Adrenal gland (tissue), 5 donors: ENCODE results near the gene LPAR5.

Experiments used
- POLR2A ChIP-seq, 2 donors: fragments of 450-650 bp; IDR thresholded peaks; one replicate each; pipeline ENCODE4 v1.6.1; 2017; ENCODE audit warnings: antibody characterized with exemption in 2 of 2, mild to moderate bottlenecking in 2 of 2, moderate library complexity in 1 of 2
- TF ChIP-seq, protein P1 (sequence below), 6 experiments: fragments of 450-650 bp in 4 of 6; fragments of 200-600 bp in 2 of 6; sonication (generic) in 1 of 6; IDR thresholded peaks; 1 replicate in 5 of 6; 2 replicates in 1 of 6; pipeline versions ENCODE4 v1.5.1 to v1.8.0; 2016 to 2021; ENCODE audit warnings: antibody characterized with exemption in 6 of 6, mild to moderate bottlenecking in 2 of 6, moderate library complexity in 1 of 6
- donor health status: DM: no; HTN: no; CAD: no.

DNA sequence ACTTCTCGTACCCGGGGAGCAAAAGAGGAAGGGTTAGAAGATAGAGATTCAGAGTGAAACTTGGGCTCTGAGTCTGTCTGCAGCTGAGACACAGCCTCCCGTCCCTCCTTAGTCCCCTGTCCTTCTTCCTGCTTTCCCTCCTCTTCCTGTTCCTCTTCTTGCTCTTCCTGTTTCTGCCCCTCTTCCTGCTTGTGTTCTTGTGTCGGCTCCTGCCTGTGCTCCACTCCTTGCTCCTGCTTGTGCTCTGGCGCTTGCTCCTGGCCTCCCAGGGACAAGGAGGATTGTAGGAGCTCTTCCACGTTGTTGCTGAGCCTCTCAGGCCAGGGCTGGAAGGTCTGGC lies 8.5 kb upstream of the LPAR5 start:
- TF ChIP-seq POLR2A (IDR thresholded peaks at IDR 0.05) = no peak
- TF ChIP-seq, protein P1, sequence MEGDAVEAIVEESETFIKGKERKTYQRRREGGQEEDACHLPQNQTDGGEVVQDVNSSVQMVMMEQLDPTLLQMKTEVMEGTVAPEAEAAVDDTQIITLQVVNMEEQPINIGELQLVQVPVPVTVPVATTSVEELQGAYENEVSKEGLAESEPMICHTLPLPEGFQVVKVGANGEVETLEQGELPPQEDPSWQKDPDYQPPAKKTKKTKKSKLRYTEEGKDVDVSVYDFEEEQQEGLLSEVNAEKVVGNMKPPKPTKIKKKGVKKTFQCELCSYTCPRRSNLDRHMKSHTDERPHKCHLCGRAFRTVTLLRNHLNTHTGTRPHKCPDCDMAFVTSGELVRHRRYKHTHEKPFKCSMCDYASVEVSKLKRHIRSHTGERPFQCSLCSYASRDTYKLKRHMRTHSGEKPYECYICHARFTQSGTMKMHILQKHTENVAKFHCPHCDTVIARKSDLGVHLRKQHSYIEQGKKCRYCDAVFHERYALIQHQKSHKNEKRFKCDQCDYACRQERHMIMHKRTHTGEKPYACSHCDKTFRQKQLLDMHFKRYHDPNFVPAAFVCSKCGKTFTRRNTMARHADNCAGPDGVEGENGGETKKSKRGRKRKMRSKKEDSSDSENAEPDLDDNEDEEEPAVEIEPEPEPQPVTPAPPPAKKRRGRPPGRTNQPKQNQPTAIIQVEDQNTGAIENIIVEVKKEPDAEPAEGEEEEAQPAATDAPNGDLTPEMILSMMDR (IDR thresholded peaks at IDR 0.05) = no peak
